Stimulated activated CD4-positive, alpha-beta T cell treated with anti-CD3 and anti-CD28 coated beads, TNF-alpha, amount 100 ng/mL, for 48 hours (primary cell): ENCODE results near the gene CBLN3.
A peak's percentile ranks its signal among the peaks of the same experiment; 100 is the strongest.

Experiments
- DNase-seq, 3 donors: peaks; one replicate each; pipeline ENCODE4 v3.0.0-alpha.2; 2020; ENCODE audit warnings: low read depth in 3 of 3

CBLN3 gene

GRCh38 chr14:24426150-24426911 lies 3.1 kb downstream of the CBLN3 start:
- DNase-seq, result no peak

- DNase-seq, result no peak
These were observed 3.8 kb downstream of the CBLN3 start for GRCh38 chr14:24425704-24426103.

- DNase-seq, result no peak
These were observed 6.5 kb downstream of the CBLN3 start for GRCh38 chr14:24422694-24423601.

- no peak for DNase-seq
These were observed 7.2 kb downstream of the CBLN3 start for GRCh38 chr14:24422261-24422660.

- no peak for DNase-seq
These were observed 11.0 kb downstream of the CBLN3 start for GRCh38 chr14:24418492-24418873.

- DNase-seq, result no peak
These were observed 11.5 kb downstream of the CBLN3 start for GRCh38 chr14:24417832-24418491.

DNA sequence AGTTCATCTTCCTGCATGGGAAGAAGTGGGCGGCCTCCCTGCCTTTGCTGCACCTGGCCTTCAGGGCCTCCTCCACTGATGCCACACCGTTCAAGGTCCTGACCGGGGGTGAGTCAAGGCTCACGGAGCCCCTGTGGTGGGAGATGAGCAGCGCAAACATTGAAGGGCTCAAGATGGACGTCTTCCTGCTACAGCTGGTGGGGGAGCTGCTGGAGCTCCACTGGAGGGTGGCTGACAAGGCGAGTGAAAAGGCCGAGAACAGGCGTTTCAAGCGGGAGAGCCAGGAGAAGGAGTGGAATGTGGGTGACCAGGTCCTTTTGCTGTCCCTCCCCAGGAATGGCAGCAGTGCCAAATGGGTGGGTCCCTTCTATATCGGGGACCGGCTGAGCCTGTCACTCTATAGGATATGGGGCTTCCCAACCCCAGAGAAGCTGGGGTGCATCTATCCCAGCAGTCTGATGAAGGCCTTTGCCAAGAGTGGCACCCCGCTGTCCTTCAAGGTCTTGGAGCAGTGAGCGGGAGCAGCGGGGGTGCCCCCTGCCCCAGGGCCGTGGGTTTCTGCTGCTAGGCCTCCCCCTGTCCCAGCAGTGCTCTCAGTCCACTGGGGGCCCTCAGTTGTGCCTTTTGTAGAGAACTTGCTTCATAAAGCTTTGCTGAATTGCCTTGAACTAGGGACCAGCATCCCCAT lies 12.4 kb downstream of the CBLN3 start:
- no peak for DNase-seq

DNA sequence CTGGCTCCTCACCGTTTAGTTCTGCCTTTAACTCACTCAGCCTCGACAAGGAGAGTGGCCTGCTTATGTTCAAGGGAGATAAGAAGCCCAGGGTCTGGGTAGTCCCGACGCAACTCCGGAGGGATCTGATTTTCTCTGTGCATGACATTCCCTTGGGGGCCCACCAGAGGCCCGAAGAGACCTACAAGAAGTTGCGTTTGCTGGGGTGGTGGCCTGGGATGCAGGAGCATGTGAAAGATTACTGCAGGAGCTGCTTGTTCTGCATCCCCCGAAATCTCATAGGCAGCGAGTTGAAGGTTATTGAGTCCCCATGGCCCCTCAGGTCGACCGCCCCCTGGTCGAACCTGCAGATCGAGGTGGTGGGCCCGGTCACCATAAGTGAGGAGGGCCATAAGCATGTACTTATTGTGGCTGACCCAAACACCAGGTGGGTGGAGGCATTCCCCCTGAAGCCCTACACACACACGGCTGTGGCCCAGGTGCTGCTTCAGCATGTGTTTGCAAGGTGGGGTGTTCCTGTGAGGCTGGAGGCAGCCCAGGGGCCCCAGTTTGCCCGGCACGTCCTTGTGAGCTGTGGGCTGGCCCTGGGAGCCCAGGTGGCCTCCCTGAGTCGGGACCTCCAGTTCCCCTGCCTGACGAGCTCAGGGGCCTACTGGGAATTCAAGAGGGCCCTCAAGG lies 13.1 kb downstream of the CBLN3 start:
- no peak for DNase-seq

DNA sequence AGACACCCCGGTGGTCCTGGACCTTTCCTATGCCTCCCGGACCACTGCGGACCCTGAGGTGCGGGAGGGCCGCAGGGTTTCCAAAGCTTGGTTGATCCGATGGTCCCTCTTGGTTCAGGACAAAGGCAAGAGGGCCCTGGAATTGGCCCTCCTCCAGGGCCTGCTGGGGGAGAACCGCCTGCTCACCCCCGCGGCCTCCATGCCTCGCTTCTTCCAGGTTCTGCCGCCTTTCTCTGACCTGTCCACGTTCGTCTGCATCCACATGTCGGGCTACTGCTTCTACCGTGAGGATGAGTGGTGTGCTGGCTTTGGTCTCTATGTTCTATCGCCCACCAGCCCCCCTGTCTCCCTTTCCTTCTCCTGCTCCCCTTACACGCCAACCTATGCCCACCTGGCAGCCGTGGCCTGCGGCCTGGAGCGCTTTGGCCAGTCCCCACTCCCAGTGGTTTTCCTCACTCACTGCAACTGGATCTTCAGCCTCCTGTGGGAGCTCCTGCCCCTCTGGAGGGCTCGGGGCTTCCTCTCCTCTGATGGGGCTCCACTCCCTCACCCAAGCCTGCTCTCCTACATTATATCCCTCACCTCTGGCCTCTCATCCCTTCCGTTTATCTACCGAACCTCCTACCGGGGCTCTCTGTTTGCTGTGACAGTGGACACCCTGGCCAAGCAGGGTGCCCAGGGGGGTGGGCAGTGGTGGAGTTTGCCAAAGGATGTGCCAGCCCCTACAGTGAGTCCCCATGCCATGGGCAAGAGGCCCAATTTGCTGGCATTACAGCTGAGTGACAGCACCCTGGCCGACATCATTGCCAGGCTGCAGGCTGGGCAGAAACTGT lies 13.8 kb downstream of the CBLN3 start:
- DNase-seq, result no peak

DNA sequence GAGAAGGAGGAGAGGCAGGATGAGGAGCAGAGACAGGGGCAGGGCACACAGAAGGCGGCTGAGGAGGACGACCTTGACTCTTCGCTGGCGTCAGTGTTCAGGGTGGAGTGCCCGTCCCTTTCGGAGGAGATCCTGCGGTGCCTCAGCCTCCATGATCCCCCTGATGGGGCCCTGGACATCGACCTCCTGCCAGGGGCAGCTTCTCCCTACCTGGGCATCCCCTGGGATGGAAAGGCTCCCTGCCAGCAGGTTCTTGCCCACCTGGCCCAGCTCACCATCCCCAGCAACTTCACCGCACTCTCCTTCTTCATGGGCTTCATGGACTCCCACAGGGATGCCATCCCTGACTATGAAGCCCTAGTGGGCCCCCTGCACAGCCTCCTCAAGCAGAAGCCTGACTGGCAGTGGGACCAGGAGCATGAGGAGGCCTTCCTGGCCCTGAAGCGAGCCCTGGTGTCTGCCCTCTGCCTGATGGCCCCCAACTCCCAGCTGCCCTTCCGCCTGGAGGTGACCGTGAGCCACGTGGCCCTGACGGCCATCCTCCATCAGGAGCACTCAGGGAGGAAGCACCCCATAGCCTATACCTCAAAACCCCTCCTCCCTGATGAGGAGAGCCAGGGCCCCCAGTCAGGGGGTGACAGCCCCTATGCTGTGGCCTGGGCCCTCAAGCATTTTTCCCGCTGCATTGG lies 14.6 kb downstream of the CBLN3 start:
- no peak for DNase-seq

DNA sequence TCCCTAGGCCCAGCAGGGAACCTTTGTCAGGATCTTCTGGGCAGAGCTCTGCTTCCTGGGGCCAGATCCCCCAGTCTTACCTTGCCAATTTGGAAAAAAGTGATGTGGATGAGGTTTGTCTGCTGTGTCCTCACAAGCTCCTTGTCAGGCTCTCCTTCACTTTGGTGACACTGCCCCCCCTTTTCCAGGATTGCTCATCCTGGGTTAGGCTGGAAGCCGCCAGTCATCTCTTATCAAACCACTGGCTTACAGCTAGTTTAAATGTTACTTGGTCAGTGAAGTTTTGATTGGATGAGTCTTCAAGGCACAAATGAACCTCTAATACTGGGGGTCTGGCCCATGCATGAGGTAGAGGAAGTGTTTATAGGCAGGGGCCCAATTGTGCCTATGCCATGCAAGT lies 15.4 kb downstream of the CBLN3 start:
- DNase-seq, result no peak

DNA sequence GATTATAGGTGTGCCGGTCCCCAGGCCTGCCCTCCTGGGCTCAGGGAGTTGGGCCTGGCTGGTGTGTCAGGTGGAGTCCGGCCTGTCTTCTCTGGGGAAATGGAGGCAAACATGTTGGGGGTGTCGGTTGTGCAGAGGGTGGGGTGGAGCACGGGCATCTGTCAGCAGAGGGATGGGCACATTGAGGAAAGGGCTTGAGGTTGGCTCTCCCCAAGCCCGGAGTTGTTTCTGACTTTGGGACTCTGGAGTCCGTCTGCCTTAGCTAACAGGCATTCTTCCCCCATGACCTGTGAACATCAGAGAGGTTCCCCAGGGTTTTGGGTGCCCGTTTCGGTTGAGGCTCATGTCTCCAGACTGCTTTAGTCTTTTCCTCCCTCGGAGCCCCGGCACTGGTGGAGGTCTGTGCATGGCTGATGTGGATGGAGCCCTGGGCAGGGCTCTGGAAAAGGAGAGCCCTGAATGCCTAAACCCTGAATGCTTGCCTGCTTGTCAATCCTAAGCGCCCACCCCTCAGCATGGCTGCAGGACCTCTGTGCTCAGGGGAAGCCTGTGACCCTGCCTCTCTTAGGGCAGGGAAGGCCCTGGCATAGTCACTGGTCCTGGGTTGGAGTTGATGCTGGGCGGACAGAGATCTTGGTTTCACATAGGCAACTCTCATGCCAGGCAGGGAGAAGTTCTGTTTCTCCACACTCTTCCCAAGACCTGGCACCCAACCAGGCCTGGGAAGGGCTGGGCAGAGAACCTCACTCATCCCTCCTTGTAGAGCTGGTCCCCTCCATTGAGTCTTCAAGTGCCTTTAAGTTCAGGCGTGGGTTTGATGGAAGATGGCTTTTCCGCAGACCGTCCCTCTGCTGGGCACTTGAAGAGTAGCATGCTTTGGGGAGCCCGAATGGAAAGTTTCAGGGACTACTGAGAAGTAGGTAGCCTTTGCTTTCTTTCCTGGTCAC lies 17.8 kb downstream of the CBLN3 start:
- DNase-seq, result peak in 1 of 3 donors; percentile 24

GRCh38 chr14:24409956-24410355 lies 19.5 kb downstream of the CBLN3 start:
- DNase-seq, result no peak

DNA sequence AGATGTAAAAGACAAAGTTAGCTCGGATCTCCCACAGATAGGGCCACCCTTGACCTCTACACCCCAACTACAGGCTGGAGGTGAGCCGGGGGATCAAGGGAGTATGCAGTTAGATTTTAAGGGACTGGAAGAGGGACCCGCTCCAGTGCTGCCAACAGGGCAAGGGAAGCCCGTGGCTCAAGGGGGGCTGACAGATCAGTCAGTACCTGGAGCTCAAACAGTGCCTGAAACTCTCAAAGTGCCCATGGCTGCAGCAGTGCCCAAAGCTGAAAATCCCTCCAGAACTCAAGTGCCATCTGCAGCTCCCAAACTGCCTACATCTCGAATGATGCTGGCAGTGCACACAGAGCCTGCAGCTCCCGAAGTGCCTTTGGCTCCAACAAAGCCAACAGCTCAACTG lies 20.3 kb downstream of the CBLN3 start:
- no peak for DNase-seq

DNA sequence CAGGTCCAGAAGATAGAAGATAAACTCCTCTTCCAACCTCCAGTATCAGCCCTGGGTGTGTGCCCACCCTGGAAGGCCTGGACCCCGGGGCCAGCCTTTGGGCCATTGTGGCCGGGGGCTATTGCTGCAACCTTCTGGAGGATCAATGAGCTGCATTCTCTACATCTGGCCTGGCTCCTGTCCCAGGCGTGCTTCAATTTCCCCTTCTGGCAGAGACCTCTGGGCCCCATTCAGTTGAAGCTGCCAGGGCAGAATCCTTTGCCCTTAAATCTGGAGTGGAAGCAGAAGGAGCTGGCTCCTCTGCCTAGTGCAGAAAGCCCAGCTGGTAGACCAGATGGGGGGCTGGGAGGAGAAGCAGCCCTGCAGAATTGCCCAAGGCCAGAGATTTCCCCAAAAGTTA lies 20.7 kb downstream of the CBLN3 start:
- no peak for DNase-seq

GRCh38 chr14:24407608-24408325 lies 21.7 kb downstream of the CBLN3 start:
- DNase-seq, result no peak

DNA sequence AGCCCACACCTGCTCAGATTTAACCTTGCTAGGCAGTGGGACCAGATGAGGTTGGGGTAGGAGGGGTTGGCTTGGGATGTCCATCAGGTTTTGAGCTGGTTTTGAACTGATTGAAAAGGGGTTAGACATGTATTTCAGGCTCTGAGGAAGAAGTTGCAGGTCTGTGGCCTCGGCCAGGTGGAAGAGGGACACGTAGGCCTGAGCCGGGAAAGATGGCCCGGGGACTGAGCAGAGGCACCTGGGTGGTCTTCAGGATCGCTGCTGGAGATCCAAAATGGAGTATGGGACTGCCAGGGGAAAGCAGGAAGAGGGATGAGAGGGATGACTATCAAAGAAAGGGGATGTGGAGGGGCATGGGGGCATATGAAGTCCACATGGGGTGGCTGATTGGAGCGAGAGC lies 23.1 kb downstream of the CBLN3 start:
- DNase-seq, result no peak

DNA sequence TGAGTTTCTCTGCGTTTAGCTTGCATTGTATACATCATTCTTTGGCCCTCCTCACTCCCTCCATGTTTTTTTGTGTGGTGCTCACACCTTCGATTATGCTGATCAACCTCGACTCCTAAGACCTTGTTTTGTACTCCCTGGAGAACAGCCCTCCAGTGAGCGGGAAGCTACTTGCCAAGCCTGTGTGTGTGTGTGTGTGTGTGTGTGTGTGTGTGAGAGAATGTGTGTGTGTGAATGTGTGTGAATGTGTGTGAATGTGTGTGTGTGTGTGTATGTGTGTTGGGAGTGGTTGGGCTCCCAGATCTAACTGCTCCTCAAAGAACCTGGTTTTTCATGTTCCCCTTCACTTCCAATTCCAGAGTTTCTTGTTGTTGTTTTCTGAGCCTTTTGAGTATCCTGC lies 24.7 kb downstream of the CBLN3 start:
- DNase-seq, result no peak
